ENCODE measurements around the gene MARK3.

The MARK3 gene

DNA sequence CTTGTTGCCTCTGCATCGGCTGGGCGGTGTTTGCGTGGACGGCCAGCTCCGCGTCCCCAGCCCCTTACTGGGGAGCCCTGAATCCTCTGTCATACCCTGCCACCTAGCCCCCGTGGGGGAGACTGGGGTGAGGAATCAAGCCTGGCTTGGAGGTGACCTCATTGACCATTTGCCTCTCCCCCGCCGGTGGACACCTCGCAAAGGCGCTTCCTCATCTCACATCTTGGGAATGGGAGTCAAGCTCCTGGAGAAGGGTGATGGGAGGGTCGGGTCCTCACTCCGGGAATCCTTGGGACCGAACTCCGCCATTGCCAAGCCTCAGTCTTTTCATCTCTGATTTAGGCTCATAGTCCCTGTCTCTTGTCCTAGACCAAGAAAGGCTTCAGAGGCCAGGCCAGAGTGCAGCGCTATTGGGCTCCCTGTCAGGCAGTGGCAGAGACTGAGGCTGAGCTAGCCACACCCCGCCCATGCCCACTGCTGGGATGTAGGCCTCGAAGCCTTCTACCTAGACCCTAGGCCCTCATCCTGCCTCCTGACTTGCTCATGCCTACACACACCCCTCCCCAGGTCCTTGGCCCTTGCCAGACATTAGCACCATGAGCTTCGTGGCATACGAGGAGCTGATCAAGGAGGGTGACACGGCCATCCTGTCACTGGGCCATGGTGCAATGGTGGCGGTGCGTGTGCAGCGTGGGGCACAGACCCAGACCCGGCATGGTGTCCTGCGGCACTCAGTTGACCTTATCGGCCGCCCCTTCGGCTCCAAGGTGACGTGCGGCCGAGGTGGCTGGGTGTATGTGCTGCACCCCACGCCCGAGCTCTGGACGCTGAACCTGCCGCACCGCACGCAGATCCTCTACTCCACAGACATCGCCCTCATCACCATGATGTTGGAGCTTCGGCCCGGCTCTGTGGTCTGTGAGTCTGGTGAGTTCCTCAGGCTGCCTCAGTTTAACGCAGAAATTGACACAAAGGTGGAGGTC lies 144.5 kb downstream of the MARK3 start:
- peak overlapping the region; percentile 93 for H3K4me3 ChIP-seq (ENCODE audit: low read depth, low read length)
- DNase-seq (ENCODE audit: low read depth): no peak
- TF ChIP-seq, protein P1, sequence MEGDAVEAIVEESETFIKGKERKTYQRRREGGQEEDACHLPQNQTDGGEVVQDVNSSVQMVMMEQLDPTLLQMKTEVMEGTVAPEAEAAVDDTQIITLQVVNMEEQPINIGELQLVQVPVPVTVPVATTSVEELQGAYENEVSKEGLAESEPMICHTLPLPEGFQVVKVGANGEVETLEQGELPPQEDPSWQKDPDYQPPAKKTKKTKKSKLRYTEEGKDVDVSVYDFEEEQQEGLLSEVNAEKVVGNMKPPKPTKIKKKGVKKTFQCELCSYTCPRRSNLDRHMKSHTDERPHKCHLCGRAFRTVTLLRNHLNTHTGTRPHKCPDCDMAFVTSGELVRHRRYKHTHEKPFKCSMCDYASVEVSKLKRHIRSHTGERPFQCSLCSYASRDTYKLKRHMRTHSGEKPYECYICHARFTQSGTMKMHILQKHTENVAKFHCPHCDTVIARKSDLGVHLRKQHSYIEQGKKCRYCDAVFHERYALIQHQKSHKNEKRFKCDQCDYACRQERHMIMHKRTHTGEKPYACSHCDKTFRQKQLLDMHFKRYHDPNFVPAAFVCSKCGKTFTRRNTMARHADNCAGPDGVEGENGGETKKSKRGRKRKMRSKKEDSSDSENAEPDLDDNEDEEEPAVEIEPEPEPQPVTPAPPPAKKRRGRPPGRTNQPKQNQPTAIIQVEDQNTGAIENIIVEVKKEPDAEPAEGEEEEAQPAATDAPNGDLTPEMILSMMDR (IDR thresholded peaks at IDR 0.05; ENCODE audit: low read depth, low read length, missing control alignments): no peak
- in situ Hi-C loops (cut with HindIII; ENCODE audit: low sequenced_read_pairs): no loop called here

DNA sequence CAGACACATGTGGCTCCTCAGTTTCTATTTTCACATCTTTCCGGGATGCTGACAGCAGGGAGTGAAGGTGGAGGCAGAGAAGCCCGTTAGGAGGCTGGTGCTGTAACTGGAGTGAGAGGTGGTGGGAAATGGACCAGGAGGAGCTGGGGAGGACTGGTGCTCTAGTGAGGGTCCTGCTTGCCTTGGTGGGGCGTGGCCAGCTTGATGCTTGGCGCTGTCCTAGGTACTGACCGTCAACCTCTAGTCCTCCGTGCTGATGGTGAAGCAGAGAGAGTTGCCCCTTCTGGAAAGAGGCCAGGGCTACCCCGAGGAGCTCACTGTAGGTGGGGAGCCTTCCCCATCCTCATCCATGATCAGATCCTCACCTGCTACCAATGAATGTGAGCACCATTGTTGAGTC lies 145.2 kb downstream of the MARK3 start:
- no peak for DNase-seq (ENCODE audit: low read depth)
- TF ChIP-seq, protein P1 (IDR thresholded peaks at IDR 0.05; ENCODE audit: low read depth, low read length, missing control alignments): no peak
- in situ Hi-C loops (cut with HindIII; ENCODE audit: low sequenced_read_pairs): no loop called here
- no peak overlapping the region for H3K4me3 ChIP-seq (ENCODE audit: low read depth, low read length)

DNA sequence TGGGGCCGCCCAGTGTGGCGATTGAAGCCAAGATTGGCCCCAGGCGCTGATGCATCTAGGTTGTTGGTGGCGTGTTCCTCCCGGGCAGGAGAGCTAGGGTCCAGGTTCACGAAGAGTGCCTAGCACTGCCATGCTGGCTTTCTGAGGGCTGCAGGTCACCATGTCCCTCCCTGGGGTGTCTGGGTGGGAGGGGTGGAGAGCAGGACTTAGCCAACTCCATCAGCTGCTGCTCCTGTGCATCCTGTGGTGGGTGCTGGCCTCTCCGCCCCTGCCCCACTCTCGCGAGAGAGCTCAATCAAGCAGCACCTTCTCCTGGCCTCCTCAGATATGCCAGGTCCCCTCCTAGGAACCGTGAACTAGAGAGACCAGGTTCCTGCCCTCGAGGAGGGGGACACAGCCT lies 145.6 kb downstream of the MARK3 start:
- no peak overlapping the region for H3K4me3 ChIP-seq (ENCODE audit: low read depth, low read length)
- no peak for DNase-seq (ENCODE audit: low read depth)
- in situ Hi-C loops (cut with HindIII; ENCODE audit: low sequenced_read_pairs): no loop called here
- TF ChIP-seq, protein P1 (IDR thresholded peaks at IDR 0.05; ENCODE audit: low read depth, low read length, missing control alignments): no peak

DNA sequence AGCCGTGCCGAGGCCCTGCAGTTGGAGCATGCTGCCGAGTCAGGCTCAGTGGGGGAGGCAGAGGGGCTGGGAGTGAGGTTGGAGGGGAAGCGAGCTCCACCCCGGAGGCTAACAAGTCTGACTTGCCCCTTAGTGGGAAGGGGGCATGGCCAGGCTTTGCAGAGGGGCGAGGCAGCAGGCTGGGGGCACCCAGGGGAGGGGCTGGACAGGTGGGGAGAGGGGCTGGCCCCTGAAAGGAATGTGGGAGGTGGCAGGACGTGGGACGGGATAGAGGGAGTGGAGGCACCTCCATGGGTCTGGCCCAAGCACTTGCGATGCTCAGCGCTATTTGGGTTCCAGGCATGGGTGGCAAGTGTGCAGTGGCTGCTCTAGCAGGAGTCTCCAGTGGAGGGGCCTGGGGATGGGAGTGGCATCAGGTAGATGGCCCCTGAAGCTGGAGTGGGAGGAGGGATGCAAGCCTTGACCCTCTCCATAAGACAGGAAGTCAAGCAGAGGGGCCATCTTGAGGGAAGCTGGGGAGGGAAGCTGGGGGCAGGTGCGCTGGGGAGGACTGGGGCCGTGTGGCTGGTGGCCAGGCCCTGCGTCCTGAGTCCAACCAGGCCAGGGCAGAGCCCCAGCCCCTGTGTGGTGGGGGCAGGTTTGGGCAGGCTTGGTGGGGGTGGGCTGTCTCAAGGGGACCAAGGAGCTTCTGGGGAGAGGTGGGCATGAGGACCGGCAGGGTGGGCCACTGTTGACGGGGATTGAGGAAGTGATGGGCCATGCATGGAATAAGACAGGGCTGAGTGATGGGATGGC lies 146.4 kb downstream of the MARK3 start:
- H3K4me3 ChIP-seq (ENCODE audit: low read depth, low read length): no peak overlapping the region
- TF ChIP-seq, protein P1 (IDR thresholded peaks at IDR 0.05; ENCODE audit: low read depth, low read length, missing control alignments): no peak
- in situ Hi-C loops (cut with HindIII; ENCODE audit: low sequenced_read_pairs): no loop called here
- DNase-seq (ENCODE audit: low read depth): no peak

DNA sequence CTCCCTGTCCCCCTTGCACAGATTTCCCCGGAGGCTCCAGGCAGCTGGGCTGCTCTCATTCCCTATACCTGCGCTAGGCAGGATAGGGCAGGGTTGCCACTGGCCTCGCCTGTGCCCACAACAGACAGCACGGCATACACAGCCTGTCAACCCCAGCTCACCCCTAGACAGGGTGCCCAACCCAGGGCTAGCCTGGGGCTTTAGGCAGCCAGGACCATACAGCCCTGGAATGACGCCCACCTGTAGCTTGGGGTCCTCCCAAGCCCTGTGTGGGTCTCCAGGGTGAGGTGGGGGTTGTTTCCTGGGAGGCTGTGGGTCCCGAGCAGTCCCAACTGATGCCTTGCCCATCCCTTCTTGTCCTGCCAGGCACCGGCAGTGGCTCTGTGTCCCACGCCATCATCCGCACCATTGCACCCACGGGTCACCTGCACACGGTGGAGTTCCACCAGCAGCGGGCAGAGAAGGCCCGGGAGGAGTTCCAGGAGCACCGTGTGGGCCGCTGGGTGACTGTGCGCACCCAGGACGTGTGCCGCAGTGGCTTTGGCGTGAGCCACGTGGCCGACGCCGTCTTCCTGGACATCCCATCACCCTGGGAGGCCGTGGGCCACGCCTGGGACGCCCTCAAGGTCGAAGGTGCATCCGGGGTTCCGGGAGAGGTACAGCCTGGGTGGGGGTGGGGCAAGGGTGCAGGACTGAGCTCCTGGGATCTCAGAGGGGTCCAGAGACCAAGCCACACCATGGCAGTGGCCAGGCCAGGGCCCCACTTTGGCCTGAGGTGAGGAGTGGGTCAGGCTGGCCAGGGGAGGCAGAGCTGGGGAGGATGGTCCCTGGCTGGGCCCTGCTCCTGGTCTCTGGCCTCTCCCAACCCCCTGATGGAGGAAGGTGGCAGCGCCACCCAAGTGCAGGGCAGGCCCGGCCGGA lies 147.3 kb downstream of the MARK3 start:
- TF ChIP-seq, protein P1 (IDR thresholded peaks at IDR 0.05; ENCODE audit: low read depth, low read length, missing control alignments): no peak
- in situ Hi-C loops (cut with HindIII; ENCODE audit: low sequenced_read_pairs): no loop called here
- H3K4me3 ChIP-seq (ENCODE audit: low read depth, low read length): no peak overlapping the region
- no peak for DNase-seq (ENCODE audit: low read depth)

All from astrocyte of the cerebellum (primary cell).